Inflammatory macrophage treated with lipopolysaccharide for 4 hours (primary cell): Measurements from ENCODE around the gene UTF1.

Experiments
- DNase-seq: peaks from one replicate; pipeline ENCODE4 v3.0.0-alpha.2; 2020

UTF1 gene

GRCh38 chr10:133230044-133230361 is at the start of gene UTF1:
Gene UTF1, plus strand, starts transcription at chr10:133230217. Its CDS starts 72 bp downstream, at chr10:133230289.
- no peak for DNase-seq

- no peak for DNase-seq
Measured at GRCh38 chr10:133180965-133181639, 48.9 kb upstream of the UTF1 start.

- DNase-seq: no peak
Measured at GRCh38 chr10:133182190-133182589, 47.8 kb upstream of the UTF1 start.

- no peak for DNase-seq
Measured at GRCh38 chr10:133182791-133183645, 47.0 kb upstream of the UTF1 start.

- DNase-seq: no peak
Measured at GRCh38 chr10:133183646-133184378, 46.2 kb upstream of the UTF1 start.

- no peak for DNase-seq
Measured at GRCh38 chr10:133184591-133185244, 45.3 kb upstream of the UTF1 start.

- no peak for DNase-seq
Measured at GRCh38 chr10:133185421-133185820, 44.6 kb upstream of the UTF1 start.

- no peak for DNase-seq
Measured at GRCh38 chr10:133185916-133186315, 44.1 kb upstream of the UTF1 start.

- DNase-seq: no peak
Measured at GRCh38 chr10:133186416-133187090, 43.5 kb upstream of the UTF1 start.

GRCh38 chr10:133187091-133187905 is 42.7 kb upstream of the UTF1 start:
- no peak for DNase-seq

- no peak for DNase-seq
Measured at GRCh38 chr10:133187906-133188681, 41.9 kb upstream of the UTF1 start.

- DNase-seq: no peak
Measured at GRCh38 chr10:133189256-133189655, 40.8 kb upstream of the UTF1 start.

GRCh38 chr10:133189726-133190125 is 40.3 kb upstream of the UTF1 start:
- no peak for DNase-seq

- no peak for DNase-seq
Measured at GRCh38 chr10:133190225-133190624, 39.8 kb upstream of the UTF1 start.

GRCh38 chr10:133191651-133192050 is 38.4 kb upstream of the UTF1 start:
- DNase-seq: no peak

GRCh38 chr10:133194151-133194550 is 35.9 kb upstream of the UTF1 start:
- no peak for DNase-seq

- no peak for DNase-seq
Measured at GRCh38 chr10:133195096-133195495, 34.9 kb upstream of the UTF1 start.

- no peak for DNase-seq
Measured at GRCh38 chr10:133195611-133196010, 34.4 kb upstream of the UTF1 start.

- no peak for DNase-seq
Measured at GRCh38 chr10:133196221-133196915, 33.6 kb upstream of the UTF1 start.
